GM13977 (cell line): ENCODE data around the gene TENM3.

Experiments
- DNase-seq: peaks from one replicate; pipeline ENCODE4 v3.0.0; 2012; ENCODE audit warnings: low spot score
- CTCF ChIP-seq: IDR thresholded peaks from 2 replicates; pipeline ENCODE4 v1.5.1; 2012; ENCODE audit warnings: mild to moderate bottlenecking, control low read depth; ENCODE audit not compliant: insufficient read depth; ENCODE audit errors: extremely low read depth, missing control alignments
- in situ Hi-C: fragments of 300-500 bp; cut with MboI; formaldehyde crosslinking; loops from one replicate; pipeline ENCODE4 v1.12.0; 2022; ENCODE audit warnings: low sequenced_read_pairs, low pct_unique_long_range_greater_than_20kb, mixed read lengths, inconsistent platforms; ENCODE audit not compliant: unreplicated experiment

Gene TENM3

GRCh38 chr4:182257503-182257902 lies 14.3 kb downstream of the TENM3 start:
- TF ChIP-seq CTCF = no peak
- no peak for DNase-seq
- in situ Hi-C loops = no loop called here

GRCh38 chr4:182258441-182259000 lies 15.3 kb downstream of the TENM3 start:
- TF ChIP-seq CTCF = no peak
- in situ Hi-C loops = no loop called here
- DNase-seq = no peak

GRCh38 chr4:182261651-182262223 lies 18.5 kb downstream of the TENM3 start:
- DNase-seq = no peak
- in situ Hi-C loops = no loop called here
- TF ChIP-seq CTCF = no peak

GRCh38 chr4:182263562-182263961 lies 20.4 kb downstream of the TENM3 start:
- in situ Hi-C loops = no loop called here
- no peak for DNase-seq
- TF ChIP-seq CTCF = no peak

GRCh38 chr4:182264139-182264752 lies 21.0 kb downstream of the TENM3 start:
- no peak for DNase-seq
- TF ChIP-seq CTCF = no peak
- in situ Hi-C loops = no loop called here

GRCh38 chr4:182265881-182266280 lies 22.7 kb downstream of the TENM3 start:
- no peak for DNase-seq
- TF ChIP-seq CTCF = no peak
- in situ Hi-C loops = no loop called here
